SK-N-MC (cell line): ENCODE results near the gene RIPOR3.

ENCODE experiments used
- EZH2 ChIP-seq: fragments of 200-600 bp; sonication (generic); IDR thresholded peaks from one replicate; pipeline ENCODE4 v1.6.1; 2017; ENCODE audit warnings: antibody characterized with exemption
- FOXP2 ChIP-seq: optimal IDR thresholded peaks from 2 replicates; pipeline ENCODE3; 2011; ENCODE audit warnings: mild to moderate bottlenecking, moderate library complexity; ENCODE audit not compliant: insufficient read depth; ENCODE audit errors: extremely low read length, control extremely low read depth
- POLR2AphosphoS5 ChIP-seq: IDR thresholded peaks from 2 replicates; pipeline ENCODE4 v1.6.1; 2012; ENCODE audit warnings: mild to moderate bottlenecking, low read depth, low read length, borderline replicate concordance

DNA sequence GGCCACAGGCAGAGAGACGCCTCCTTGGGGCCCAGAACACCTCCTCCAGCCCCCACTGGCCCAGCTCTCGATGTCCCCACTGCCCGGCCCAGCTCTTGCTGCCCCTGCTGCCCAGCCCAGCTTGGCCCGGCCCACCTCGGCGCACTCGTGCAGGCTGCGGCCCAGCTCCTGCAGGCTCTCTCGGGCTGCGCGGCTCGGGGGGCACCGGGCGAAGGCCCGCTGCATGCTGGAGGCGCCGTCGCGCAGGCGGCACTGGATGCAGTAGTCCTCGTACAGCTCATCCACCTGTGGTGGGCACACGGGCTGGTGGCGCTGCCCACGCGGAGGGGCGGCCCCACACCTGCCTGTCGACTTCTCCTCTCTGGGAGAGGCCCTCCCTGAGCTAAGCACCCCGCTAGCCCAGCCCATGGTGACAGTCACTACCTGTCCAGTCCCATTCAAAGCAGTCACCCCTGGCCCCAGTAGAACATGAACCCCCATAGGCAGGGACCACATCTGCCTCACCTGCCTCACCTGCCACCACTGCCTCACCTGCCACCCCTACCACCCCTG is 81.8 kb downstream of the RIPOR3 start:
- TF ChIP-seq EZH2 (no peak), POLR2AphosphoS5 (no peak), FOXP2 (no peak)
